ENCODE results near the gene IDUA.

Gene IDUA

DNA sequence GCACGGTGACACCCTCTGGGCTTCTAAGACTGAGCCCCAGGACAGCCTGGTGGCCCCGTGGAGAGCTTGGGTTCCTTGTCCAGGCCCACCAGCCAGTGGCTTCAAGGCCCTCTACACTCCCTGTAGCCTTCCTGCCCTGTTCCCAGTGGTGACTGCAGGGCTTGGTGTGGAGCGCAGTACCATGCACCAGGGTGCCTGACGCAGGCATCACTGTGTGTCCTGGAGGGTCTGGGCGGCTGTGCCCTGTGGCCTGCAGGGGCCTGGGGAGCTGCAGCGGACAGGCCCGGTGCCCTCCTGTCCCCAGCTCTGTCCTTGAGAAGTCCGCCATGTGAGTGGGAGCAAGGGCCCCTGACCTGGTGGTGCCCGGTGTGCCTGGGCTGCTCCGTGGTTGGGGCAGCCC, 28.9 kb downstream of the IDUA start:
- DNase-seq = no peak
- Histone ChIP-seq H2BK120ac (ENCODE audit: low read depth, low read length) (no peak overlapping the region), H2BK5ac (ENCODE audit: low read length) (no peak overlapping the region), H3K56ac (ENCODE audit: low read length) (no peak overlapping the region), H3K23ac (ENCODE audit: low read length) (no peak overlapping the region), H3K79me2 (ENCODE audit: control insufficient read depth, insufficient read depth, low read length) (no peaks in the 10 kb centered on the region), H2AK5ac (ENCODE audit: low read length) (no peak overlapping the region), H2BK15ac (replicated peaks; ENCODE audit: low read depth) (no peak overlapping the region), H3K79me1 (ENCODE audit: low read length) (no peaks in the 10 kb centered on the region), H4K8ac (ENCODE audit: low read depth, low read length) (no peak overlapping the region), H4K5ac (ENCODE audit: low read length) (no peak overlapping the region), H3K4me3 (ENCODE audit: low read length) (no peak overlapping the region), H3K27ac (ENCODE audit: low read depth, low read length) (no peak overlapping the region), H3K4me2 (ENCODE audit: low read length) (no peak overlapping the region), H3K18ac (ENCODE audit: low read length) (no peak overlapping the region), H3K36me3 (ENCODE audit: control insufficient read depth, insufficient read depth, low read length) (no peaks in the 10 kb centered on the region), H3K9ac (ENCODE audit: low read length) (no peak overlapping the region), H3K27me3 (ENCODE audit: insufficient read depth, low read length, poor library complexity) (peaks cover 2% of the 10 kb centered on the region), H3K4me1 (ENCODE audit: control insufficient read depth, low read depth, low read length) (no peaks in the 10 kb centered on the region), H3K4ac (ENCODE audit: low read depth, low read length) (no peak overlapping the region)
- WGBS (ENCODE audit: extremely low coverage, insufficient coverage, low lambda C conversion rate) = no CpG with 5 or more reads among the region's 10 CpGs

DNA sequence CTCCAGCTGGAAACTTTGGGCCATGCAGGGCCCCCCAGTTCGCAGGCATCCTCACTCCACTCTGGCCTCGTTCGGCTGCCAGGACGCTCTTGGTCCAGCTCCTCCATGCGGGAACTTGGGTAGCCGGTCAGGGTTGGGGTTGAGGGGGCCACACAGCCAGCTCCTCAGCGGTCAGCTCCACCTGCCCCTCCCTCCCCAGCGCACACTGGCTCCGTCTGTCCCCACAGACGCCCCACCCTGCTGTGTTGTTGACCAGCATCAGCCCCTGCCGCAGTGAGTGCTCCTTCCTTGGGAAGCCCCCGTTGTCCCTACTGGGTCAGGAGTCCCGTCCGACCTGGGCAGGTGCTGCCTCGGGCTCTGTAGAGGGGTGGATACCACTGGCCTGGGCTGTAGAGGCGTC, 30.4 kb downstream of the IDUA start:
- Histone ChIP-seq H4K8ac (ENCODE audit: low read depth, low read length) (no peak overlapping the region), H3K9ac (ENCODE audit: low read length) (no peak overlapping the region), H3K79me2 (ENCODE audit: control insufficient read depth, insufficient read depth, low read length) (no peaks in the 10 kb centered on the region), H3K4me3 (ENCODE audit: low read length) (no peak overlapping the region), H3K18ac (ENCODE audit: low read length) (no peak overlapping the region), H3K36me3 (ENCODE audit: control insufficient read depth, insufficient read depth, low read length) (no peaks in the 10 kb centered on the region), H4K5ac (ENCODE audit: low read length) (no peak overlapping the region), H3K27me3 (ENCODE audit: insufficient read depth, low read length, poor library complexity) (no peaks in the 10 kb centered on the region), H3K4ac (ENCODE audit: low read depth, low read length) (no peak overlapping the region), H2AK5ac (ENCODE audit: low read length) (no peak overlapping the region), H3K4me1 (ENCODE audit: control insufficient read depth, low read depth, low read length) (no peaks in the 10 kb centered on the region), H3K23ac (ENCODE audit: low read length) (no peak overlapping the region), H2BK15ac (replicated peaks; ENCODE audit: low read depth) (no peak overlapping the region), H3K27ac (ENCODE audit: low read depth, low read length) (no peak overlapping the region), H2BK5ac (ENCODE audit: low read length) (no peak overlapping the region), H3K79me1 (ENCODE audit: low read length) (no peaks in the 10 kb centered on the region), H3K4me2 (ENCODE audit: low read length) (no peak overlapping the region), H2BK120ac (ENCODE audit: low read depth, low read length) (no peak overlapping the region), H3K56ac (ENCODE audit: low read length) (no peak overlapping the region)
- no CpG with 5 or more reads among the region's 16 CpGs for WGBS (ENCODE audit: extremely low coverage, insufficient coverage, low lambda C conversion rate)
- DNase-seq = no peak

DNA sequence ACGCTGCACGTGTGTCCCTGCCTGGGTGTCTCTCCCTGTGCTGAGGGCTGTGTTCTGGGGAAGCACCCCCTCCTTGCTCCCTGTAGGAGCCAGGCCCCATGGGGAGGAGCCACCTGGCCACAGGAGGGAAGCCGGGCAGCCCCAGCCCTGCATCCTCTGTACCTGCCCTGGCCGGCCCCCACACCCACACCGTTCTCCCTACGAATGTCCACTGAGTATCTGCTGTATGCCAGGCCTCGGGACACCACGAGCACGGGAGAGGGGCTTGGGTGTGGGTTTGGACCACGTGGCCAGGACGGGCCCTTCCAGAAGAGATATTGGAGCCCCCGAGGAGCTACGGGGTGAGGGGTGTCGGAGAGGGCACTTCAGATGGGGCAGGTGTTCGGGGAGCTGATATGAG, 30.9 kb downstream of the IDUA start:
- Histone ChIP-seq H3K27ac (ENCODE audit: low read depth, low read length) (no peak overlapping the region), H3K79me1 (ENCODE audit: low read length) (no peaks in the 10 kb centered on the region), H2BK5ac (ENCODE audit: low read length) (no peak overlapping the region), H2AK5ac (ENCODE audit: low read length) (no peak overlapping the region), H3K79me2 (ENCODE audit: control insufficient read depth, insufficient read depth, low read length) (no peaks in the 10 kb centered on the region), H3K4me2 (ENCODE audit: low read length) (no peak overlapping the region), H2BK120ac (ENCODE audit: low read depth, low read length) (no peak overlapping the region), H4K8ac (ENCODE audit: low read depth, low read length) (no peak overlapping the region), H3K27me3 (ENCODE audit: insufficient read depth, low read length, poor library complexity) (no peaks in the 10 kb centered on the region), H3K9ac (ENCODE audit: low read length) (no peak overlapping the region), H3K56ac (ENCODE audit: low read length) (no peak overlapping the region), H4K5ac (ENCODE audit: low read length) (no peak overlapping the region), H3K18ac (ENCODE audit: low read length) (no peak overlapping the region), H3K4me1 (ENCODE audit: control insufficient read depth, low read depth, low read length) (no peaks in the 10 kb centered on the region), H3K4ac (ENCODE audit: low read depth, low read length) (no peak overlapping the region), H3K23ac (ENCODE audit: low read length) (no peak overlapping the region), H3K36me3 (ENCODE audit: control insufficient read depth, insufficient read depth, low read length) (no peaks in the 10 kb centered on the region), H3K4me3 (ENCODE audit: low read length) (no peak overlapping the region), H2BK15ac (replicated peaks; ENCODE audit: low read depth) (no peak overlapping the region)
- WGBS (ENCODE audit: extremely low coverage, insufficient coverage, low lambda C conversion rate) = no CpG with 5 or more reads among the region's 15 CpGs
- no peak for DNase-seq

DNA sequence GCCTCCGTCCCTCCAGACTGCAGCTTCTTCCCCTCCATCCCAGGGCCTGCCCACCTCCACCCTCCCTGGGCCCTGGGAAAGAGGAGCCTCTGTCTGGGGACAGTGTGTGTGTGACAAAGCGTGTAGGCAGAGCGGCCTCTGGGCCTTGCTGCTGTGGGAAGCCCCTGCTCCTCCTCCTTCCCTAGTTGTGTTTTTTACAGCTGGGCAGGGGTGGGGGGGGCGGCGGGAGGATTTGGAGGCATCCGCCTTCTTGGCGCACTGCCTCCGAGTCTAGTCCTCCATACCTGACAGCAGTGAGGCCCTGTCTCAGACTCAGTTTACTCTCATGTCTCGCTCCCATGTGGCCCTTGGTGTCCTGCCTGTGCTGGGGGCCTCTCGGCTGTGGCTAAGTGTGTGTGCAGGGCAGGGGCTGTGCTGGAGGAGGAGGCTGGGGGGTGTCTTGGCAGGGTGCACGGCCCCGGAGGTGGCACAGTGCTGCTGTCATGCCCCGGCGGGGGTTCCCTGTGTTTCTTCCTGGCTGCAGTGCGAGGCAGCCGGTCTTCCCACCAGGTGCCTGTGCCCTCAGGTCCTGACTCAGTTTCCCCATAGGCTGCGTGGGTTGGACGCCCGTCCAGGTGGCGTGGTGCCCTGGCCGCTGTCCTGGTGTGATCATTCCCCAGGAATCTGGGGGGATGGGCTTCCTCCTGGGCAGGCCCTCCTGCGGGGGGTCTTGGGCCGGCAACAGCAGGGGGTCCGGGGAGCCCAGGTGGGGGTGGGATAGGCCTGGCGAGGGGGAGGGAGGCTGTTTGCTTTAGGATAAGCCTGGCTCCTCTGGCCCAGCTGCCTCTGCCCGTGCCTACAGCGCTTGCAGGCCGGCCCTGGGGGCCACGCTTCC, 31.5 kb downstream of the IDUA start:
- H2AK5ac ChIP-seq (ENCODE audit: low read length) = no peak overlapping the region
- no peak overlapping the region for H3K4me3 ChIP-seq (ENCODE audit: low read length)
- H3K4me2 ChIP-seq (ENCODE audit: low read length) = no peak overlapping the region
- no peak overlapping the region for H3K23ac ChIP-seq (ENCODE audit: low read length)
- no peaks in the 10 kb centered on the region for H3K79me2 ChIP-seq (ENCODE audit: control insufficient read depth, insufficient read depth, low read length)
- WGBS (ENCODE audit: extremely low coverage, insufficient coverage, low lambda C conversion rate) = no CpG with 5 or more reads among the region's 29 CpGs
- no peak overlapping the region for H3K18ac ChIP-seq (ENCODE audit: low read length)
- no peaks in the 10 kb centered on the region for H3K4me1 ChIP-seq (ENCODE audit: control insufficient read depth, low read depth, low read length)
- no peak overlapping the region for H3K56ac ChIP-seq (ENCODE audit: low read length)
- no peak overlapping the region for H2BK120ac ChIP-seq (ENCODE audit: low read depth, low read length)
- no peak overlapping the region for H2BK5ac ChIP-seq (ENCODE audit: low read length)
- H3K9ac ChIP-seq (ENCODE audit: low read length) = no peak overlapping the region
- no peak overlapping the region for H3K4ac ChIP-seq (ENCODE audit: low read depth, low read length)
- H4K5ac ChIP-seq (ENCODE audit: low read length) = no peak overlapping the region
- no peak overlapping the region for H3K27ac ChIP-seq (ENCODE audit: low read depth, low read length)
- H3K27me3 ChIP-seq (ENCODE audit: insufficient read depth, low read length, poor library complexity) = no peaks in the 10 kb centered on the region
- no peaks in the 10 kb centered on the region for H3K36me3 ChIP-seq (ENCODE audit: control insufficient read depth, insufficient read depth, low read length)
- H4K8ac ChIP-seq (ENCODE audit: low read depth, low read length) = no peak overlapping the region
- no peak for DNase-seq
- H2BK15ac ChIP-seq (replicated peaks; ENCODE audit: low read depth) = no peak overlapping the region
- H3K79me1 ChIP-seq (ENCODE audit: low read length) = no peaks in the 10 kb centered on the region

DNA sequence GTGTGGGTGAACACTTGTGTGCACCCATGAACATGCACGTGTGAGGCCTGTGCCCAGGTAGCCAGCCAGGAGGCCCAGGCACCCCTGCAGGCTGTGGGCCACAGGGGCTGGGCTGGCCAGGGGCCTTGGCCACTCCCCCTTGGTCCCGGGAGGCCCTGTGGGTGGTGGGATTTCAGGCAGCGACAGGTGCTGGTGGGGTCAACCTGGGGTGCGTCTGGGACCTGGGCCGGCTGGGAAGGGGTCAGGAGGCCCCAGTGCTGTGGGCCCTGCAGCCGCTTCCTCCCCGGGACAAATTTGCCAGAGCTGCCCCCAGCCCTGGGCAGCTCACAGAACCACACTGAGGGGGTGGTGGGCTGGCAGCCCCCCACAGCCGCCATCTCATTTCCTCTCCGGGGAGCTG, 32.5 kb downstream of the IDUA start:
- Histone ChIP-seq H2BK120ac (ENCODE audit: low read depth, low read length) (no peak overlapping the region), H3K56ac (ENCODE audit: low read length) (peak overlapping the region; percentile 44), H3K4me1 (ENCODE audit: control insufficient read depth, low read depth, low read length) (no peaks in the 10 kb centered on the region), H3K4me3 (ENCODE audit: low read length) (no peak overlapping the region), H2AK5ac (ENCODE audit: low read length) (no peak overlapping the region), H2BK15ac (replicated peaks; ENCODE audit: low read depth) (no peak overlapping the region), H3K79me2 (ENCODE audit: control insufficient read depth, insufficient read depth, low read length) (no peaks in the 10 kb centered on the region), H4K8ac (ENCODE audit: low read depth, low read length) (no peak overlapping the region), H3K27ac (ENCODE audit: low read depth, low read length) (no peak overlapping the region), H2BK5ac (ENCODE audit: low read length) (no peak overlapping the region), H3K4ac (ENCODE audit: low read depth, low read length) (no peak overlapping the region), H3K27me3 (ENCODE audit: insufficient read depth, low read length, poor library complexity) (no peaks in the 10 kb centered on the region), H3K4me2 (ENCODE audit: low read length) (no peak overlapping the region), H3K36me3 (ENCODE audit: control insufficient read depth, insufficient read depth, low read length) (no peaks in the 10 kb centered on the region), H3K79me1 (ENCODE audit: low read length) (no peaks in the 10 kb centered on the region), H3K18ac (ENCODE audit: low read length) (no peak overlapping the region), H4K5ac (ENCODE audit: low read length) (no peak overlapping the region), H3K9ac (ENCODE audit: low read length) (no peak overlapping the region), H3K23ac (ENCODE audit: low read length) (no peak overlapping the region)
- no CpG with 5 or more reads among the region's 9 CpGs for WGBS (ENCODE audit: extremely low coverage, insufficient coverage, low lambda C conversion rate)
- no peak for DNase-seq
